Mucosa of descending colon (tissue), 3 donors: ENCODE measurements around the gene PAXX. TPM values are rescaled to one million over a fixed set of nuclear protein-coding genes. Genes with fewer than 3 reads are reported as not detected.

Experiments used
- ATAC-seq: fragments of 200-7000 bp; cut with Tn5 transposase; one replicate; pipeline ENCODE4 v1.9.1; 2020; ENCODE audit warnings: mild to moderate bottlenecking, moderate library complexity
- DNase-seq, 3 donors: peaks; one replicate each; pipeline ENCODE4 v3.0.0-alpha.2; 2020
- H3K36me3 ChIP-seq: fragments of 200-600 bp; one replicate; pipeline ENCODE4 v1.8.0; 2021; ENCODE audit warnings: low read depth, mild to moderate bottlenecking
- H3K4me1 ChIP-seq: fragments of 200-600 bp; one replicate; pipeline ENCODE4 v1.8.0; 2021; ENCODE audit warnings: low read depth, mild to moderate bottlenecking
- H3K4me3 ChIP-seq: fragments of 200-600 bp; one replicate; pipeline ENCODE4 v1.8.0; 2021; ENCODE audit warnings: mild to moderate bottlenecking
- H3K9me3 ChIP-seq: fragments of 200-600 bp; one replicate; pipeline ENCODE4 v1.8.0; 2021; ENCODE audit warnings: mild to moderate bottlenecking
- intact Hi-C, 2 donors: fragments of 100-400 bp; cut with DNase I in 1 of 2; cut with micrococcal nuclease in 1 of 2; formaldehyde crosslinking; loops; one replicate each; pipeline versions ENCODE4 v1.11.0 to v1.11.1; 2022; cut with DNase I, micrococcal nuclease
- total RNA-seq, 3 donors: library from RNA; stranded (reverse); fragmentation: NEBNext Ultra II Directional in 2 of 3; extraction: Animal tissue kit (Norgen Biotek cat#: 25700) in 2 of 3; gene quantifications; one replicate each; pipeline versions ENCODE4 v1.2.1 to v1.2.4, GENCODE V29; 2021 to 2023
- TF ChIP-seq, protein P1 (sequence below): fragments of 200-600 bp; IDR thresholded peaks from one replicate; pipeline ENCODE4 v1.8.0; 2022; ENCODE audit warnings: antibody characterized with exemption, mild to moderate bottlenecking
- donor health status: DM: no; HTN: no; CAD: no; lungs with moderate emphysema.
- donor health status: DM: no; HTN: no; CAD: no.
- donor health status: DM: no; HTN: yes; CAD: no.

The PAXX gene
- total RNA-seq, 3 donors from 2014 or later, result 32.0 to 39.9 (median 34.1) TPM

DNA sequence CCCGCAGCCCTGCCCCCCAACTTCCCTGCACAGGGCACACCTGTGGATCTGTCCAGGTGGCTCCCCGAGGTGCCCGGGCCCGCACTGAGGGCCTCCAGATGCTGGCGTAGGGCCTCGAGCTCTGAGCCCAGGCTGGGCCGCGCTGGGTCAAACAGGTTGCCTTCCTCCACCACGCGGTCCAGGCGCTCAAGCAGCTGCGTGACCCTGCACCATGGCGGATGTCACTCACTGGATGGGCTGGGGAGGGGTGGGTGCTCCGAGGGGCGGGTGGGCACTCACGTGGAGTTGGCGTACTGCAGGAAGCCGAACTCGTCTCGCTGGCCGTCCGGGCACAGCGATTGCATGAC is 30.4 kb downstream of the PAXX start:
- ATAC-seq, result peak; percentile 1
- DNase-seq, result no peak
- Histone ChIP-seq H3K9me3 (no peaks in the 10 kb centered on the region), H3K4me1 (peaks cover 36% of the 10 kb centered on the region), H3K4me3 (no peak overlapping the region), H3K36me3 (no peaks in the 10 kb centered on the region)
- intact Hi-C loops, result no loop called here
- TF ChIP-seq, protein P1, sequence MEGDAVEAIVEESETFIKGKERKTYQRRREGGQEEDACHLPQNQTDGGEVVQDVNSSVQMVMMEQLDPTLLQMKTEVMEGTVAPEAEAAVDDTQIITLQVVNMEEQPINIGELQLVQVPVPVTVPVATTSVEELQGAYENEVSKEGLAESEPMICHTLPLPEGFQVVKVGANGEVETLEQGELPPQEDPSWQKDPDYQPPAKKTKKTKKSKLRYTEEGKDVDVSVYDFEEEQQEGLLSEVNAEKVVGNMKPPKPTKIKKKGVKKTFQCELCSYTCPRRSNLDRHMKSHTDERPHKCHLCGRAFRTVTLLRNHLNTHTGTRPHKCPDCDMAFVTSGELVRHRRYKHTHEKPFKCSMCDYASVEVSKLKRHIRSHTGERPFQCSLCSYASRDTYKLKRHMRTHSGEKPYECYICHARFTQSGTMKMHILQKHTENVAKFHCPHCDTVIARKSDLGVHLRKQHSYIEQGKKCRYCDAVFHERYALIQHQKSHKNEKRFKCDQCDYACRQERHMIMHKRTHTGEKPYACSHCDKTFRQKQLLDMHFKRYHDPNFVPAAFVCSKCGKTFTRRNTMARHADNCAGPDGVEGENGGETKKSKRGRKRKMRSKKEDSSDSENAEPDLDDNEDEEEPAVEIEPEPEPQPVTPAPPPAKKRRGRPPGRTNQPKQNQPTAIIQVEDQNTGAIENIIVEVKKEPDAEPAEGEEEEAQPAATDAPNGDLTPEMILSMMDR, result no peak

DNA sequence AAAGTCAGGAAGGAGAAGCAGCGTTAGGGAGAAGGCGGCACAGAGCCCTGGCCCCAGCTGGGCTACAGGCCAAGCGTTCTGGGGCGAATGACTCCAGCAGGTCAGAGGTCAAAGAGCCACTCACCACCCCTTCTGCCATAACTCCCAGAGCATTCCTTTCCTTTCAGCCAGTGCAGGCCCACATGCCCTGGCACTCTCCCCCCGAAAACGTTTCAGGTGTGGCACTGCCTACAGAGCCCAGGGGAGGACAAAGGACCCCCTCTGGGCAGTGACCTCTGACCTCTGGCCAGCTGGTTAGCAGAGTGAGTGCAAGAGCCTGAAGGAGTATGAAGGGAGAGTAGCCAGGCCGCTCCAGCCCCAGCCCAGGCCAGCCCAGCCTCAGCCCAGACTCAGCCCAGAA is 30.9 kb downstream of the PAXX start:
- H3K4me3 ChIP-seq, result no peak overlapping the region
- no peaks in the 10 kb centered on the region for H3K9me3 ChIP-seq
- H3K36me3 ChIP-seq, result no peaks in the 10 kb centered on the region
- peaks cover 36% of the 10 kb centered on the region for H3K4me1 ChIP-seq
- intact Hi-C loops, result no loop called here
- ATAC-seq, result no peak
- TF ChIP-seq, protein P1, result no peak
- DNase-seq, result no peak

DNA sequence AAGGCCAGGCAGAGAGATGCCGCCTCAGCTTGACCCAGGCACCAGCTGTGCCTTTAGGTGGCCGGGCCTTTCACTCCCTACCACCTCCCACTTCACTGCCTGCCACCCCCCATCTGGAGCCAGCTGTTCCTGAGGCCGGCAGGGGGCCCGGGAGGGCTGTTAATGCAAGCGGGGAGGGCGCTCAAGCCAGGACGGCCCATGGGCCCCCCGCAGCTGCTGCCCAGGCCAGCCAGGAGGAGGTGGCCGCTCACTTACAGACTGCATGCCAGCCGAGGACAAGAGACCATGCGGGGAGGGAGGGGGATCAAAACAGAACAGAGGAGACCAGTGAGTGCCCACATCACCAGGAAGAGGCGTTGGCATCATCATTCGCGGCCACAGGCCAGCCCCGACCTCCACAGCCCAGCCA is 31.4 kb downstream of the PAXX start:
- no peaks in the 10 kb centered on the region for H3K9me3 ChIP-seq
- ATAC-seq (no peak), DNase-seq (no peak)
- H3K36me3 ChIP-seq, result no peaks in the 10 kb centered on the region
- intact Hi-C loops, result no loop called here
- peaks cover 38% of the 10 kb centered on the region for H3K4me1 ChIP-seq
- H3K4me3 ChIP-seq, result no peak overlapping the region
- TF ChIP-seq, protein P1, result no peak

DNA sequence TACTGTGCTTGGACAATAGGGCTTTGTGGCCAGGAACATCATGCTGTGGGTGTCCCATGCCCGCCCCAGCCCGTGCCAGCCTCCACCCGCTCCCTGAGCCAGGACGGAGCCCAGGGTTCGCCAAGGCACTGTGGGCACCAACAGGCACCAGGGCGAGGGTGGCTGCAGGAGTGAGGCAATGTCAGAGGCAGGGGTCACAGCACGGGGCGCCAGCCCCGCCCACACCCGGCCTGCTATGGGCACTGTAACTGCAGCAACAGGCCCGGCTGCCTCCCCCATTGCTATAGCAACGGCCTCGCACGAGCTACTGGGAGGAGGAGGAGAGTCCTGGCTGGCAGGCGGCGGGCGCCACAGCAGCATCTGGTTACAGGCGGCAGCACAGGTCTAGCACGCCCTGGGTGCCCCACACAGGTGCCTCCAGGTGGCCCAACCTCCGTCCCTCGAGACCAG is 33.3 kb downstream of the PAXX start:
- H3K4me1 ChIP-seq, result peaks cover 54% of the 10 kb centered on the region
- H3K4me3 ChIP-seq, result no peak overlapping the region
- intact Hi-C loops, result loop anchor here in 1 of 2 donors (5.0 kb wide), 1 partner anchor 238 kb away; no protein-coding TSS in a partner anchor
- no peaks in the 10 kb centered on the region for H3K36me3 ChIP-seq
- H3K9me3 ChIP-seq, result no peaks in the 10 kb centered on the region
- DNase-seq, result peak in 2 of 3 donors; percentile 54 to 83
- TF ChIP-seq, protein P1, result no peak
- ATAC-seq, result peak; percentile 10

DNA sequence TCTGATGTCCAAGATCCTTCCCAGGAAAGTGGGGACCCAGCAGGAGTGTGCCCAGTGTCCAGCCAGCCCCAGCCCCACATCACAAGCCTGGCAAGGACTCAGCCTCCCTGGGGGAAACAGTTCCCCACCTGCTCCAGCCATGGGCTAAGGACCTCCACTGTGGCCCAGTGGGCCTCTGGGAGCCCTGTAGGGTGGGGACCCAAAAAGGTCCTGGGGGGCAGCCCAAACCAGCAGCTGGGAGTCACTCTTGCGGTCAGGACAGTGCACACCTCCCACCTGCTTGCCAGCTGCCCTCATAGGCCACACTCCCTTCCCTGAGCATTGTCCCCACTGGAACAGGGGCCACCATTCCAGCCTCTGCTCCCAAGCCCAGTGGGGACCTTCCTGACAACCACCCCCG is 34.2 kb downstream of the PAXX start:
- intact Hi-C loops, result loop anchor here in 1 of 2 donors (5.0 kb wide), 1 partner anchor 239 kb away; no protein-coding TSS in a partner anchor
- ATAC-seq (no peak), DNase-seq (no peak)
- Histone ChIP-seq H3K4me3 (no peak overlapping the region), H3K9me3 (no peaks in the 10 kb centered on the region), H3K36me3 (no peaks in the 10 kb centered on the region), H3K4me1 (peaks cover 54% of the 10 kb centered on the region)
- TF ChIP-seq, protein P1, result no peak

DNA sequence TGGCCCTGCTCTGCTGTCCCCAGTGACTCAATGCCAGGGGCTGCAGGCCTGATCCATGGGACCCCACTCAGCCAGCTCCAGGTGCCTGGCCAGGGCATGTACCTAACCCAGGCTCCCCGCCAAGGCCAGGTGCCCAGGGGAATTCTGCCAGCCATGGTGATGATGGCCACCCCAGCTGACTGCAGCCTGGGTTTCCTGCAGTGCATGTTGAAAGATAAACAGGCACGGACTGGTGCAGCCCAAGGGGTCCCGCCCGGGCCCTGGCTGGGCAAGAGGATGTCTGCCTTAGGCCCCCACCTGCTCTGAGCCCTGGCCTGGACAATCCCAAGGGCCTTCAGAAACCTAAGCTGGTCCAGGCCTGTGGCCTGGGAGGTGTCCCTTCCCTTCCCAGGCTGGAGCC is 34.6 kb downstream of the PAXX start:
- no peak for DNase-seq
- no peaks in the 10 kb centered on the region for H3K36me3 ChIP-seq
- ATAC-seq, result no peak
- H3K9me3 ChIP-seq, result no peaks in the 10 kb centered on the region
- intact Hi-C loops, result loop anchor here in 1 of 2 donors (5.0 kb wide), 1 partner anchor 240 kb away; no protein-coding TSS in a partner anchor
- TF ChIP-seq, protein P1, result no peak
- H3K4me3 ChIP-seq, result no peak overlapping the region
- H3K4me1 ChIP-seq, result peaks cover 54% of the 10 kb centered on the region
